ENCODE data around the gene BRCA2.

The BRCA2 gene

GRCh38 chr13:32426990-32427851 lies 111.9 kb downstream of the BRCA2 start:
- no peak for TF ChIP-seq GATA2 (IDR thresholded peaks at IDR 0.05; ENCODE audit: low read depth, low read length)
- TF ChIP-seq GATA3 (IDR thresholded peaks at IDR 0.05; ENCODE audit: low read depth, low read length), result no peak

GRCh38 chr13:32427852-32428580 lies 112.7 kb downstream of the BRCA2 start, which contains the start of gene N4BP2L1:
Gene N4BP2L1 (minus strand): TSS chr13:32428130. CDS start chr13:32428082, 48 bp downstream.
- TF ChIP-seq GATA2 (IDR thresholded peaks at IDR 0.05; ENCODE audit: low read depth, low read length) (no peak), GATA3 (IDR thresholded peaks at IDR 0.05; ENCODE audit: low read depth, low read length) (no peak)

- TF ChIP-seq GATA2 (IDR thresholded peaks at IDR 0.05; ENCODE audit: low read depth, low read length), result no peak
Measured at GRCh38 chr13:32428581-32429432, 113.5 kb downstream of the BRCA2 start.

GRCh38 chr13:32429433-32429909 lies 114.2 kb downstream of the BRCA2 start:
- TF ChIP-seq GATA3 (IDR thresholded peaks at IDR 0.05; ENCODE audit: low read depth, low read length) (no peak), GATA2 (IDR thresholded peaks at IDR 0.05; ENCODE audit: low read depth, low read length) (no peak)

- TF ChIP-seq GATA2 (IDR thresholded peaks at IDR 0.05; ENCODE audit: low read depth, low read length) (no peak), GATA3 (IDR thresholded peaks at IDR 0.05; ENCODE audit: low read depth, low read length) (no peak)
Measured at GRCh38 chr13:32430018-32430747, 114.9 kb downstream of the BRCA2 start.

GRCh38 chr13:32431361-32431760 lies 116.1 kb downstream of the BRCA2 start:
- no peak for TF ChIP-seq GATA3 (IDR thresholded peaks at IDR 0.05; ENCODE audit: low read depth, low read length)
- no peak for TF ChIP-seq GATA2 (IDR thresholded peaks at IDR 0.05; ENCODE audit: low read depth, low read length)

GRCh38 chr13:32432856-32433255 lies 117.5 kb downstream of the BRCA2 start:
- TF ChIP-seq GATA2 (IDR thresholded peaks at IDR 0.05; ENCODE audit: low read depth, low read length), result no peak
- TF ChIP-seq GATA3 (IDR thresholded peaks at IDR 0.05; ENCODE audit: low read depth, low read length), result no peak

GRCh38 chr13:32438871-32439270 lies 123.6 kb downstream of the BRCA2 start:
- no peak for TF ChIP-seq GATA3 (IDR thresholded peaks at IDR 0.05; ENCODE audit: low read depth, low read length)

GRCh38 chr13:32443111-32443510 lies 127.8 kb downstream of the BRCA2 start:
- no peak for TF ChIP-seq GATA3 (IDR thresholded peaks at IDR 0.05; ENCODE audit: low read depth, low read length)
- no peak for TF ChIP-seq GATA2 (IDR thresholded peaks at IDR 0.05; ENCODE audit: low read depth, low read length)

GRCh38 chr13:32445461-32445860 lies 130.2 kb downstream of the BRCA2 start:
- TF ChIP-seq GATA2 (IDR thresholded peaks at IDR 0.05; ENCODE audit: low read depth, low read length), result no peak

- no peak for TF ChIP-seq GATA2 (IDR thresholded peaks at IDR 0.05; ENCODE audit: low read depth, low read length)
- no peak for TF ChIP-seq GATA3 (IDR thresholded peaks at IDR 0.05; ENCODE audit: low read depth, low read length)
Measured at GRCh38 chr13:32446220-32446619, 130.9 kb downstream of the BRCA2 start.

- TF ChIP-seq GATA2 (IDR thresholded peaks at IDR 0.05; ENCODE audit: low read depth, low read length), result no peak
- no peak for TF ChIP-seq GATA3 (IDR thresholded peaks at IDR 0.05; ENCODE audit: low read depth, low read length)
Measured at GRCh38 chr13:32446773-32447465, 131.6 kb downstream of the BRCA2 start.

Measured in SH-SY5Y (cell line).